Uterine smooth muscle cell (primary cell): Measurements from ENCODE around the gene OLR1. TPM values are rescaled to one million over a fixed set of nuclear protein-coding genes. Genes with fewer than 3 reads are reported as not detected.

Source experiments
- total RNA-seq: library from RNA; depleted of rRNA; stranded (reverse); fragments of >200 nt; gene quantifications from 2 replicates; pipeline ENCODE4 v1.2.3, GENCODE V29; 2014

Gene OLR1
- total RNA-seq = not detected in 2 replicates

DNA sequence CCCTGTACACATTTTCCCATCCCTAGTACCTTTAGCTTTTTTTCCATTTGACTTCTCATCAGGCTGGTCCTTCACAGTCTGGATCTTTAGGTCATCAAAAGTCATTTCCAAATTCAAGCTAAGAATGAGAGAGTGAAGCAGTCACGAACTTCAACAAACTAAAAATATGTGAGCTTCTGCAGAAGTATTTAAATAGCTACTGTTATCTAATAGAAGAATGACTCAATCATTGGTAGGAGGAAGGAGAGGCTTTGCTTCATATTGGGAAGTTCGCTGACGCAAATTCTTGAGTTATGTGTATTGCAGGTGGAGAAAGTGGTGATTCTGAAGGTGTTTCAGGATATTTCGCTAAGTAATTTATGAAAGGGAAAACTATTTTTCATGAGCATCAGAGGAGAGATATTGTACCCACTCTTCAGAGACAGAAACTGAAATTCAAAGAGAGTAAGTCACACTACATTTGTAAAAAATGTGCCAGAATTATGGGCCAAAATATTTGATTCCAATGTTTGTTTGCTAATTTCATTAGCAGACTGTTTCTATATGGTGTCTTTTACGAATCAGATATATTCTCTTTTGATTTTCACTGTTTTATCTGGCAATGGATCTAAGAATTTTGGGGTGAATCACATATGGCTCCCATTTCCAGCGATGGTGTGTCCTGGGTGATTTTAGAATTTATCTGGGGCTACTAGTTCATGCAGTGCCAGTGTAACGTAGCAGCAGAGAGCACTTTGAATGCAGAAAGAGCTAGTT, at the start of gene OLR1:
Gene OLR1, minus strand, starts transcription at position 160 of the 756 bp plus-strand sequence. Its CDS starts 55 bp downstream, at position 105.

DNA sequence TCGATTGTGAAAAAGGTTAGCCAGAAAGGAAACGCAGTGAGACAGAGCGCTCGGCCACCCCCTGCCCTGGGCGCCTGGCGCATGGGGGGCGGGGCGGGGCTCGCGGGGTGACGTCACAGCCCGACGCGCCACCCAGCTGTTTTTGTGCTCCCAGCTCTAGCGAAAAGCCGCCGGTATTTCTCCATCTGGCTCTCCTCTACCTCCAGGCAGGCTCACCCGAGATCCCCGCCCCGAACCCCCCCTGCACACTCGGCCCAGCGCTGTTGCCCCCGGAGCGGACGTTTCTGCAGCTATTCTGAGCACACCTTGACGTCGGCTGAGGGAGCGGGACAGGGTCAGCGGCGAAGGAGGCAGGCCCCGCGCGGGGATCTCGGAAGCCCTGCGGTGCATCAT, 40.8 kb upstream of the OLR1 start, which contains the start of gene GABARAPL1:
Gene GABARAPL1, plus strand, starts transcription at position 139 of the 393 bp plus-strand sequence. Its CDS starts 253 bp downstream, at position 392.

DNA sequence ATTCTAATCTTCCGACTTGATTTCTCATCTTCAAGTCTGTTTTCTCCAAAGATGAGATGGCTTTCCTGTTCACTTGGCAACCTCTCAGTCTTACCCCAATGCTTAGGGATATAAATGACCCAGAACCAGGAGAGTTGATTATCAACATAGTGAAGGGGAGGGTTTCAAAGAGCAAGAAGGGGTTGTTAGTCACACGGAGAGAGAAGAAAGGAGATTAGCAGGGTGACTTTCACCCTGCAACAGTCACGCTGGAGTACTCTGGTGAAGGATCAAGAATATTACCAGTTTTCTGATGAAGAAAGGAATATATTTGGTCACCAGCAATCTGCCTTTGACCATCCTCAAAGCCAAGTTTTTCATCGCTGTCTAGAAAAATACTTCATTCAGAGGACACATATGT, 6.9 kb upstream of the OLR1 start, which contains the start of gene TMEM52B:
Gene TMEM52B, plus strand, starts transcription at position 212 of the 400 bp plus-strand sequence. CDS start 543 bp downstream, outside the sequence.

DNA sequence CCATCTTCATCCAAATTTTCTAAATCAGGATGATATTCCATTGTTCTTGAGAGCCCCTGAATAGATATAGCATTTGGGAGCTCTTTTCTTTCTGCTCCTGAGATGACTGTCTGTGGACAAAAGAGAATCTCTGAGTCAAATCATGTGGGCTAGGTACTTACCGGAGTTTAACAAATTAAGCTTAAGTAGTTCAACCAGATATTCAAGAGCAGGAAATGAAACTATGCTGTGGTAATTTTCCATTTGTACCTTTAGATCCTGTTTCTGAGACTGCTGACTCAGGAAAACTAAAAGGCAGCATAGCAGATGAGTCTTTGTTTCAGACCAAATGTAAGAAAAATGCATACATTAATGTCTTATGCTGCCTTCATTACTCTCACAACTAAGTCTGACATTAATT, 41.9 kb downstream of the OLR1 start, which contains the start of gene CLEC7A:
Gene CLEC7A, minus strand, starts transcription at position 158 of the 400 bp plus-strand sequence. Its CDS starts 117 bp downstream, at position 41.

Other genes with a start within 250 kb of the OLR1 start
- not detected in 2 replicates for gene CLEC2A, start 239.8 kb downstream of the OLR1 start, total RNA-seq
- not detected in 2 replicates for gene CLEC12A, start 200.7 kb downstream of the OLR1 start, total RNA-seq
- not detected in 2 replicates for gene CLEC1B, start 173.0 kb downstream of the OLR1 start, total RNA-seq
- gene CLEC12B, start 161.5 kb downstream of the OLR1 start, total RNA-seq = 0.12 TPM in 1 of 2 replicates, not detected in the other
- gene CLEC9A, start 141.4 kb downstream of the OLR1 start, total RNA-seq = not detected in 2 replicates
- gene CLEC1A, start 73.1 kb downstream of the OLR1 start, total RNA-seq = not detected in 2 replicates
- not detected in 2 replicates for gene CLEC7A, start 41.9 kb downstream of the OLR1 start, total RNA-seq
- gene TMEM52B, start 6.9 kb upstream of the OLR1 start, total RNA-seq = not detected in 2 replicates
- 23.5 and 55.2 TPM in 2 replicates for gene GABARAPL1, start 40.7 kb upstream of the OLR1 start, total RNA-seq
- 0.25 TPM in 1 of 2 replicates, not detected in the other for gene KLRD1, start 135.7 kb upstream of the OLR1 start, total RNA-seq
- gene KLRK1, start 217.9 kb upstream of the OLR1 start, total RNA-seq = not detected in 2 replicates
- gene KLRC4, start 237.6 kb upstream of the OLR1 start, total RNA-seq = not detected in 2 replicates
- gene KLRC3, start 248.5 kb upstream of the OLR1 start, total RNA-seq = not detected in 2 replicates